Occipital lobe (tissue), 2 donors: ENCODE data around the gene VSTM4. TPM values are rescaled to one million over a fixed set of nuclear protein-coding genes. Genes with fewer than 3 reads are reported as not detected.

Source experiments
- DNase-seq: peaks from one replicate; lab custom pipeline; 2025; lab: John Stamatoyannopoulos, UW
- total RNA-seq: library from RNA; depleted of rRNA; stranded (reverse); fragments of >200 nt; gene quantifications from one replicate; pipeline ENCODE4 v1.2.3, GENCODE V29; 2014

Gene VSTM4
- total RNA-seq, 1 donor from 2014 or later = 2.3 TPM

GRCh38 chr10:49093922-49094321 lies 21.4 kb downstream of the VSTM4 start:
- no peak for DNase-seq

DNA sequence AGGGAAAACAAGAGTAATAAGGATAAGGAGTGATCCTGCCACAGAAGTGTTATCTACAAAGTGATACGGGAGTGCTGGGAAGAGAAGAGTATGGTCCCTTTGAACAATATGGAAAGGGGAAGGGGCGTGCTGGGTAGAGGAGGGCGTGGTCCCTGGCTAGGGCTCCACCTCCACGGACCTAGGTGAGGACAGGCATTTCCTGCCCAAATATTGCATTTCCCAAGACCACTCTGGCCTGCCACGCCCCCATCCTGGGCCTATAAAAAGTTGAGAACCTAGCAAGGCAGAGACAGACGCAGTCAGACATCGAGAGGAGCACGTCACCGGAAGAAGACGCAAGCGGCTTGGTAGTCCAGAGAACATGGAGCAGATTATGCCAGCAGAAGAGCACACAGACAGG lies 22.8 kb downstream of the VSTM4 start:
- no peak for DNase-seq

GRCh38 chr10:49091450-49092210 lies 23.7 kb downstream of the VSTM4 start:
- no peak for DNase-seq

DNA sequence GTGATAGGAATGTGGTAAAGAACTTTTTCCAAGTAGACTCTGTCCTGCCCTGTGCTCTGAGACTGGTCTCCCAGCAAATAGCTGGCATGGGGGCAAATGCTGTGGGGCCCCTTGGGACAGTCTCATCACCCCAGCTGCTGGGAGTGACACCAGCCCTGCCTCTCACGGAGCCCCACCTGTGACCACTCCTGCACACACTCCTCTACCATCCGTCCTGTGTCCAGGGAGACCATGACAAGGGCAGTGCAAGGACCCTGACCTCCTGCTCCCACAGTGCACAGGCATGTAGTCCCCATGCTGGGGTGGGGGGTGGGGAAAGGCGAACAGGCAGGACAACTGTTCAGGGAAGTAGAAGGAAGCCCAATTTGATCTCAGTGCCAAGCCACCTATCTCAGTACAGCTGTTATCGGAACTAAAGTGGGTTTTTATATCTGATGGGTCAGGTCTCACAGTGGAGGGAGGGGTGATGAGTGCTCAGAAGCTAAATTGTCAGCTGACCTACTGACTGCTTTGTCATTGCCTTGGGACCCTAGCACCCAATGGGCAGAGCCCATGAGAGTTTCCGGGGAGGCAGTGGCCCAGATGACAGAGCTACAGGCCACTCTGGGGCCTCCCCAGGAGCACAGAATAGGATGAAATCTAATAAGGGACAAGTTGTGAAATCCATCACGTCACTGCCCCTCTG lies 24.5 kb downstream of the VSTM4 start:
- no peak for DNase-seq

GRCh38 chr10:49090189-49090575 lies 25.1 kb downstream of the VSTM4 start:
- no peak for DNase-seq

- DNase-seq = no peak
Measured at GRCh38 chr10:49089557-49090188, 25.6 kb downstream of the VSTM4 start.

DNA sequence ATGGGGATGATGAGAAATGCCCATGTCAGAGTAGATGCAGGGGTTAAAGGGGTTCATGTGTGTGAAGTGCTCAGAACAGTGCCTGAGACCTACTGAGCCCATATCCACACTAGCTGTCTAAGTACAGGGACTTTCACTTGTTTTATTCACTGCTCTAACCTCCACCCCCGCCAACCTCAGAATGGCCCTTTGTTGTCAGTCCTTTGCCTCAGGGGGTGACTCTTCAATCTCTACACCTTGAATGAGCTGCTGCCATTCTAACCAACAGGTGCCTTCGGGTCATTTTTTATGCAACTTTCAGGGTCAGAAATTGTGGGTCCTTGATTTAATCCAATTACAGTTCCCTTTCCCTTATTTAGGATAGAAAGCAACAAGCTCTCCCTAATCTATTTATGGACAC lies 26.2 kb downstream of the VSTM4 start:
- DNase-seq = no peak

GRCh38 chr10:49086889-49087288 lies 28.4 kb downstream of the VSTM4 start:
- DNase-seq = no peak

DNA sequence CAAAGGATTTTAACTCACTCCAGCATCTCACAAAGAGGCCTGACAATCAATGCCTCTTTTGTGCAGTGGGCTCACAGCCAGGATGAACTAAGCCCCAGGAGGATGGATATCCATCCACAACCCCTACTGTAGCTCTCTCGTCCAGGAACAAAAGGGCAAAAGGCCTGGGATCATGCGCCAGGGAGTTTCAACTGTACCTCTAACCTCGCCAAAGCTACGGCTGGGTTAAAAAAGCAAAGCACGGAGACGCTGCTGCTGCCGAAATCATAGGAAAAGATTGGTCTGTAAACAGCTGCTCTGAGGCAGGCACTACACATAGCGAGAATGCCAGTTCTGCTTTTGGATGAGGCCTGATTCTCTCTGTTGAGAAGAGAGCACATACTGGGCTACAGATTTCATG lies 32.1 kb downstream of the VSTM4 start:
- no peak for DNase-seq

DNA sequence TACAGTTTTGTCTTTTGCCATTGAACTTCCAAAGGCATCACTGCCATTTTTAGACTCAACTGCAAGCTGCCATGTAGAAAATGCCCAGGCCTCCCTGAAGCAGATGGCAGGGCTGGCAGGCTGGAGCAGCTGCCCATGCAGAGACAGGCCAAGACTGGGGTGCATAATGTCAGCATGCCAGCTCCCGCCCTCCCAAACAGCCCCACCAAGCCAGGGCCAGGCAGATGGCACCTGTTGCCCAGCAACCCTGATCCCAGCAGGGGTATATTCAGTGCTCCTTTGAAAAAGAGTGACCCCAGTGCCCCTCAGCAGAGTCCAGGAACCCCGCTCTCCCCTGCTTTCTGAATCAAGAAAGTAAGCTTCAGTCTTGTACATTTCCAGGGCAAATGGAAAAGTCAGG lies 32.6 kb downstream of the VSTM4 start:
- DNase-seq = no peak

DNA sequence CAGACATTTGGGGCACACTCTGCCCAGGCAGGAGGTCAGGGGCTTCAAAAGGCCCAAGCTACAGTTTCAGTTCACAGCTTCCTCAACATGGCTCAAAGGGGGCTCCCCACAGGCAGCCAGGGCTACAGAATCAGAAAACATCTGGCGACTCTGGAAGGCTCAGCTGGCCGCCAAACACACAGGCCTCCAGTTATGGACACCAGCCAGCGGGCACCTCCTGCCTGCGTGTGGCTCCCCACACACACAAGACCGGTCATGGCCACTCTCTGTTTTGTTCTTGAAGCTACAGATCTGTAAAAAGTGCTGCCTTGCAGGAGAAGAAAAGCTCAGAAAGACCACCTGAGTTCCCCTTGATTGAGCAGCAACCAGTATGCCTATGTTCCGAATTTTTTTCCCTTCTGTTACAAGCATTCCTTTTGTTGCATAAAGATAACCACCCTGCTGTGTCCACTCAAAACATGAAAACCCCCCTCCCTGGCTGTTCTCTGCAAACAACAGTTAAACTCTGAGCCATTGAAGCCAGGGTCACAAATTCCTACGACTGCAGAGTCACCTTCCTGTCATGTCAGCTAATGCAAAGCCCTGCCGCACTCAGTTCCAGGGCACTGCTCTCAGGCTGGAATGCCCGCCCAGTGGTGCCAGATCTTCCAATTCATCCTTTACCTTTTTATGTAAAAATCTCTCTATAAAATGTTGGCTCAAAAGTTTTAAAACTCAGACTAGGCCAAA lies 33.6 kb downstream of the VSTM4 start:
- no peak for DNase-seq

- DNase-seq = no peak
Measured at GRCh38 chr10:49080965-49081364, 34.4 kb downstream of the VSTM4 start.

GRCh38 chr10:49080071-49080470 lies 35.3 kb downstream of the VSTM4 start:
- DNase-seq = no peak

GRCh38 chr10:49079499-49079898 lies 35.8 kb downstream of the VSTM4 start:
- no peak for DNase-seq

GRCh38 chr10:49079072-49079471 lies 36.2 kb downstream of the VSTM4 start:
- no peak for DNase-seq

DNA sequence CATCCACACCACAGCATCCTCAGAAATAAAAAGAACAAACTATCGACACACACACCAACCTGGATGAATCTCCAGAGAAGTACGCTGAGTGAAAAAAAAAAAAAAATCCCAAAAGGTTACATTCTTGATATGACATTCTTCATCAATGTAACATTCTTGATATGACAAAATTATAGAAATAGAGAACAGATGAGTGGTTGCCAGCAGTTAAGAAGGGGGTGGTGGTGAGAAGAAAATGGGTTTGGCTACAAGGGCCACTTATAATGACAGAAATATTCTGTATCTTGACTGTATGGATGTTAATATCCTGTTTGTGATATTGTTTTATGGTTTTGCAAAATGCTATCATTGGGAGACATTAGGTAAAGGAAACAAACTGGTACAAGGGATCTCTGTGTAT lies 36.9 kb downstream of the VSTM4 start:
- DNase-seq = no peak

DNA sequence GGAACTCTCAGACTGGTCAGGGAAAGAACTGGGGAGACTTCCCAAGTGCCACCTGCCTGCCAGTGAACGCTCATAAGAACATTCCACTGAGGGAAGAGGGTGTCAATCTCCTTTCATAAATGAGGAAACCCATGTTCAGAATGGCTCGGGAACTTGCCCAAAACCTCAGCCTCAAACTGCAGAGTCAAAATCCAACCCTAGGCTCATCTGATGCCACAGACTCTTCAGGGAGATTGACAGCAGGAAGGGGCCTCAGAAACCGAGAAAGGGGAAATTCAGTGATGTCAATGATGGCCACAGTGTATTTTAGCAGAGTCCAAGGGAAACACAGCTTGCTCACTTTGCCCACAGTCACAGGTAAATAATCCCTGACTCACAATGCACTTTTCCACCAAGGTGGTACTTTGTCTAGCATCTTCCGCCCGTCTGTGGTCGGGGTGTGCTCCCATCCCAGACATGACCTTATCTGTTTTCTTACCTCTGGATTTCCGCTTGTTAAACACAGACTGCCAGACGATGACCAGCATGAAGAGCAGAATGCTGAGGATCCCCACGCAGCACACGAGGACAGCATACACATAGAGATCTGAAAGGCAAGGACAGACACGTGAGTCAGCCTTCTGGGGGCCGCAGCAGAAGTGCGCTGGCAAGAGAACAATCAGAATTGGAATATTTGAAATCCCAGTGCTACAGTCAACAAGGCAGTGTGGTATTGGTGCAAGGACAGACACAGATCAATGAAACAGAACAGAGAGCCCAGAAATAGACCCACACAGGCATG lies 38.4 kb downstream of the VSTM4 start:
- DNase-seq = no peak

DNA sequence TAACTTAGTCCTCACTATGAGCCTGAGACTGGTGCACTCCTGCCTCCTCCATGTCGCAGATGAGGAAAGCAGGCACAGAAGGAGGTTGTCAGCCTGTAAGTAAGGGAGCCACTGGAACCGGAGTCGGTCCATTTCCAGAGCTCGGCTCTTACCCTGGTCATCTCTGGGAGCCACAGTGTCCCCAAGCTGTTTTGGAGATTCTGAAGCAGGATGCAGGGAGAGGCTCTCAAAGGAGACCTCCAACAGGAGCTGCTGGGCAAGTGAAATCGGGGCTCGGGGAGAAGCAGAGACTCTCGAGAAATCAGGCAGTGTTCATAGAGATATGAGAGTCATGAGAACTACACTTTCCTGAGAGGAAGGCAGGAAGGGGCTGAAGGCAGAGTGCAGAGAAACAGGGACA lies 39.0 kb downstream of the VSTM4 start:
- no peak for DNase-seq

- DNase-seq = no peak
Measured at GRCh38 chr10:49075743-49076142, 39.6 kb downstream of the VSTM4 start.

- no peak for DNase-seq
Measured at GRCh38 chr10:49074836-49075682, 40.3 kb downstream of the VSTM4 start.
